ENCODE data around the gene SORCS3.

The SORCS3 gene

DNA sequence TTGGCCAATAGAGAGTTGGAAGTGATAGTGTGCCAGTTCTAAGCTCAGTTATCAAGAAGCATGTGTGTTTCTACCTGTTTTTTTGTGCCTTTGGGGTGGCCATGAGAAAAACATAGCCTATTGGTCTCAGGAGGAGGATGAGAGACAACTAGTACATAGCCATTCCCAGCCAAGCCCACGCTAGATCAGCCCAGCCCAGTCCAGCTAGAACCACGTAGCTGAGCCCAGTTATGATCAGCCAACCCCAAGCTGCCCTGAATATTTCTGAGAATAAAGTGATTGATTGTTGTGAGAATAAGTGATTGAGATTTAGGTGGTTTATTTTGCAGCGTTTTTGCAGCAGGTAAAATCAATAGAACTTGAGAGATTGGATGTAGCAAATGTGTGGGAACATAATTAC, 15.9 kb downstream of the SORCS3 start:
- TF ChIP-seq, protein P1, sequence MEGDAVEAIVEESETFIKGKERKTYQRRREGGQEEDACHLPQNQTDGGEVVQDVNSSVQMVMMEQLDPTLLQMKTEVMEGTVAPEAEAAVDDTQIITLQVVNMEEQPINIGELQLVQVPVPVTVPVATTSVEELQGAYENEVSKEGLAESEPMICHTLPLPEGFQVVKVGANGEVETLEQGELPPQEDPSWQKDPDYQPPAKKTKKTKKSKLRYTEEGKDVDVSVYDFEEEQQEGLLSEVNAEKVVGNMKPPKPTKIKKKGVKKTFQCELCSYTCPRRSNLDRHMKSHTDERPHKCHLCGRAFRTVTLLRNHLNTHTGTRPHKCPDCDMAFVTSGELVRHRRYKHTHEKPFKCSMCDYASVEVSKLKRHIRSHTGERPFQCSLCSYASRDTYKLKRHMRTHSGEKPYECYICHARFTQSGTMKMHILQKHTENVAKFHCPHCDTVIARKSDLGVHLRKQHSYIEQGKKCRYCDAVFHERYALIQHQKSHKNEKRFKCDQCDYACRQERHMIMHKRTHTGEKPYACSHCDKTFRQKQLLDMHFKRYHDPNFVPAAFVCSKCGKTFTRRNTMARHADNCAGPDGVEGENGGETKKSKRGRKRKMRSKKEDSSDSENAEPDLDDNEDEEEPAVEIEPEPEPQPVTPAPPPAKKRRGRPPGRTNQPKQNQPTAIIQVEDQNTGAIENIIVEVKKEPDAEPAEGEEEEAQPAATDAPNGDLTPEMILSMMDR (conservative IDR thresholded peaks at IDR 0.05; ENCODE audit: low read depth), result no peak
- no peak overlapping the region for H3K27ac ChIP-seq
- ChIA-PET CTCF (no interaction called here), POLR2A (ENCODE audit: low non-redundant PET) (no interaction called here)
- no peak for DNase-seq (ENCODE audit: low spot score)

- CTCF ChIA-PET, result no interaction called here
- POLR2A ChIA-PET (ENCODE audit: low non-redundant PET), result no interaction called here
- TF ChIP-seq, protein P1 (conservative IDR thresholded peaks at IDR 0.05; ENCODE audit: low read depth), result no peak
- no peak overlapping the region for H3K27ac ChIP-seq
- DNase-seq (ENCODE audit: low spot score), result no peak
Measured at GRCh38 chr10:104657457-104657856, 16.4 kb downstream of the SORCS3 start.

- no peak overlapping the region for H3K27ac ChIP-seq
- ChIA-PET CTCF (interaction anchor here (0.7 kb wide), 1 partner anchor 11 kb away, joined by 3 read pairs; no protein-coding TSS in a partner anchor), POLR2A (ENCODE audit: low non-redundant PET) (no interaction called here)
- TF ChIP-seq, protein P1 (conservative IDR thresholded peaks at IDR 0.05; ENCODE audit: low read depth), result no peak
- DNase-seq (ENCODE audit: low spot score), result no peak
Measured at GRCh38 chr10:104658067-104658466, 17.0 kb downstream of the SORCS3 start.

DNA sequence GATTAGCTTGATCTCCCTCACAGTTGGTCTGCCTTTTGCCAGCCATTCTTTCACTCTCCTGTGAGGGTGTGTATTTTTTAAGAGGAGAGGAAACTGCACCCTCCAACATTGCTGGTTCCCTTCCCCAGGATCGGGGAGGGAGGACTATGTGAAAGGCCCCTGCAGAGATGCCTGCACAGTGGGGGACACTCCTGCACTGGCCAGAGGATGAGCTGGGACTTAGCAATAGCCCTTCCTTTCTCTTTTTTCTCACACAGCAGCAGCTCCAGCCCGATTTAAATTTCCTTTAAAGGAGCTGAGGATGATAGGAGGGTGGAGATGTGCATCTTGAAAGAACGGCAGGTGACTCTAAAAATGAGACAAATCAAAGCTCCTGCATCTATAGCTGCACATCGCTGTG, 18.7 kb downstream of the SORCS3 start:
- no peak overlapping the region for H3K27ac ChIP-seq
- ChIA-PET POLR2A (ENCODE audit: low non-redundant PET) (no interaction called here), CTCF (no interaction called here)
- TF ChIP-seq, protein P1 (conservative IDR thresholded peaks at IDR 0.05; ENCODE audit: low read depth), result no peak
- DNase-seq (ENCODE audit: low spot score), result no peak

GRCh38 chr10:104663076-104663475, 22.0 kb downstream of the SORCS3 start:
- POLR2A ChIA-PET (ENCODE audit: low non-redundant PET), result no interaction called here
- CTCF ChIA-PET, result interaction anchor here (0.7 kb wide), 1 partner anchor 26 kb away, joined by 3 read pairs; no protein-coding TSS in a partner anchor
- no peak for DNase-seq (ENCODE audit: low spot score)
- no peak overlapping the region for H3K27ac ChIP-seq
- TF ChIP-seq, protein P1 (conservative IDR thresholded peaks at IDR 0.05; ENCODE audit: low read depth), result no peak

GRCh38 chr10:104663563-104663962, 22.5 kb downstream of the SORCS3 start:
- CTCF ChIA-PET, result no interaction called here
- H3K27ac ChIP-seq, result no peak overlapping the region
- POLR2A ChIA-PET (ENCODE audit: low non-redundant PET), result no interaction called here
- TF ChIP-seq, protein P1 (conservative IDR thresholded peaks at IDR 0.05; ENCODE audit: low read depth), result no peak
- no peak for DNase-seq (ENCODE audit: low spot score)

DNA sequence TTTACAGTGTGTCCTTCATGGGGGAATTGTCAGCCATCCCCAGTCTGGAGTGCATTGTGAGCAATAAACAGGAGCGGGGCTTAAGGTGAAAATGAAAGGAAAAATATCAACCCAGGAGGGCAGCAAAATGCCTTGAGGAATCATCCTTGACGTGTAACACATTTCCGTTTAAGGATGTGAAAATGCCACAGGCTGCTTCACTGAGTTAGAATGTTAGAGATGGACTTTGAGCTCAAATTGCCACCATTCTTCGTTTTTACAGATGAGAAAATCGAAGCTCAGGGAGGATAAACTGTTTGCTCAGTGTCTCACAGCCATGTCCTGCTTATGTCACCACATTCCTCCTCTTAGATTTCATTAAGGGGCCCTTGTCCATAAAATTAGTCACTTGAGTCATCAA, 23.1 kb downstream of the SORCS3 start:
- CTCF ChIA-PET, result no interaction called here
- POLR2A ChIA-PET (ENCODE audit: low non-redundant PET), result no interaction called here
- TF ChIP-seq, protein P1 (conservative IDR thresholded peaks at IDR 0.05; ENCODE audit: low read depth), result no peak
- H3K27ac ChIP-seq, result no peak overlapping the region
- DNase-seq (ENCODE audit: low spot score), result no peak

All from RWPE1 (cell line).